HG03521 (cell line): ENCODE data around the gene SLC18A2.

Source experiments
- ATAC-seq: cut with Tn5 transposase; IDR thresholded peaks from one replicate; pipeline ENCODE4 v1.9.1; 2021; ENCODE audit warnings: mild to moderate bottlenecking, moderate library complexity; ENCODE audit not compliant: unreplicated experiment

The SLC18A2 gene

DNA sequence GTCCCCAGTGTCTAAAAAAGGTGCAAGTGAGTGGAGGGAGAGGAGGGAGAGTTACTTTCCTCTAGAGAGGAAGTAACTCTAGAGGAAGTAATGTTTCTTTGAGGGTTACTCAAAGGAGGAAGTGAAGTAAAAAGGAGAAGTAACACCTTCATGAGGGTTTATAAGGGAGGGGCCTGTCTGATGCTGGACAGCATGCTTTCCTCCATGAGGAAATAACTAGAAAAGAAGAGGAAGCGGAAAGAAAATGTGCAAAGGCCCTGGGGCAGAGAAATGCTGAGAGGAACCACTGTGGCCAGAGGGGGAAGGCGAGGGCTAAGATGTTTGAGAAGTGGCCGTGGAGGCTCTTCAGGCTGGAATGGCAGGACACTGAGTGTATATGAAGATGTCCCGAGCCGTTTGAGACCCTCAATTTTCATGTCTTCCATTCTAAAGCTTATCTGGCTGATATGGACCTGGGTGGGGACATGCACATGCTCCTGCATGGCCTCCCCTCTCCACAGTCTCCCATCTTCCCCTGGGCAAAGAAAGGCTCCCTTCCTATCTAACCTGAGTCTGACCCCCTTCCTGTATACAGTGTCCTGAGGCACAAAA, 3.4 kb upstream of the SLC18A2 start:
- no peak for ATAC-seq

GRCh38 chr10:117239051-117239450, 1.9 kb upstream of the SLC18A2 start:
- no peak for ATAC-seq

DNA sequence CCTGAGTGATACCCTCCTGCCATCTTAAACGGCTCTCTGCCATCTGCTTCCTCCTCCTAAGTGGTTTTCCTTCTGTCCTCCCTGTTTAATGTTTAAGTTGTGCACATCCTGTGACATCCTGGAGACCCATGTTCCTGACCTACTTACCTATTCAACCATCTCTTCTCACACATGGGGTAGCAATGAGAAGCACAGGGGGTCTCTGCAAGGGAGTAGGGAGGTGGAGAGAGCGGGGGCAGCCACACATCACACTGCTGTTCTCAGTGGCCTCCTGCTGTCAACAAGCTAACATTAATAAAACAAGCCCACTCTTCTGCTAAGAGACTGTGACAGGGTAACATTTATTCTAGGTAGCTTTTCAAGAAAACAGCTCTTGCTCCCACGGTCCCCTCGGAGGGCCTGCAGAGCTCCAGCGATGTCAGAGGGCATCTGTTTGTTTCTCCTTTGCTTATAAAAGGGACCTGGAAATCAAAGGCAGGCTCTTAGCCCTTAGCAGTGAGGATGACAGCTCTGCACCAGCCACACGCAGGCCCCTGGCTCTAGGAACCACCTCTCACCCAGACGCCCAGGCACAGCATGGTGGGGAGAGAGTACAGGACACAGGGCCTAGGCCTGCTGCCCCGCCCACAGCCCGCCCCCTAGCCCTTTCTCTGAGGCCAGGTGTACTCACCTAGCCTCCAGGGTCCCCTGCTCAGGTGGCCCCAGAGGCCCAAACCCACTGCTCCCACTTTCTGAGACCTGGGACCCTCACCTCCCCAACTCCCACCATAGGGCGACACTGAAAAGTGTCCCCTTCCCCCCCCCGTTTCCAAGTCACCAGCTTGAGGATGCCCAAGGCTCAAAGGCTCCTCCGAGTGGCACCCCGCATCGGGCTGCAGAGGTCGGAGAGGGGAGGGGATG, 943 bp upstream of the SLC18A2 start:
- no peak for ATAC-seq

- no peak for ATAC-seq
Measured at GRCh38 chr10:117241541-117242462, 888 bp downstream of the SLC18A2 start.

- ATAC-seq, result no peak
Measured at GRCh38 chr10:117242463-117242832, 1.5 kb downstream of the SLC18A2 start.

DNA sequence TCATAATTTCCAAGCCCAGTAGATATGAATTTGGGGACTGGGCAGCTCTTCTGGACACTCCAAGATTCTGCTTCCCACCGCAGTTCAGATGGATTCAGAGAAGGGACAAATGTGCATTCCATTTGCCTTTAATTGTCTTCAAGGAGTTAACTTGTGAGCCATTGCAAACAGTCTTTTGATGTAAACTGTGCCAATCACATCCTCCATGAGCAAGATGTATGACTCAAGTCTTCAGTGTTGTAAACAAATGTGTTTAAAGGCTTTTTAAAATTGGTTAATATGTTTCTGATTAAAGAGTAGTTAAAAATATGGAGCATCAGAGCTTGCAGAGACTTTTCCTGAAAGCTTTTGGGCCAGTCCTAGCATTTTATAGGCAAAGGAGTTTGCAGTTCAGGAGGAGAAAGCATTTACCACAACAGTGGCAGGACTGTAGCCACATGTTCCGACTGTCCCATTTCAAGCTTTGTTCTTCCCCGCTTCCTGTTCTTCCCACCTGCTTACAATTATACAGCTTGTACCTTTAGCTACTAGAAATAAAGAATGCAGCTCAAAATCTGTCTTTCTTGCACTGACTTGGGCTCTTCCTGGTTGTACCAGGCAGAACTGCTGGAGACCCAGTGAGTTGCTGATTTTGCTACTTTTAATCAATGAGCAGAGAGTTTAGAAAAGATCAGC, 6.2 kb downstream of the SLC18A2 start:
- no peak for ATAC-seq

GRCh38 chr10:117248750-117249465, 8.0 kb downstream of the SLC18A2 start:
- no peak for ATAC-seq

DNA sequence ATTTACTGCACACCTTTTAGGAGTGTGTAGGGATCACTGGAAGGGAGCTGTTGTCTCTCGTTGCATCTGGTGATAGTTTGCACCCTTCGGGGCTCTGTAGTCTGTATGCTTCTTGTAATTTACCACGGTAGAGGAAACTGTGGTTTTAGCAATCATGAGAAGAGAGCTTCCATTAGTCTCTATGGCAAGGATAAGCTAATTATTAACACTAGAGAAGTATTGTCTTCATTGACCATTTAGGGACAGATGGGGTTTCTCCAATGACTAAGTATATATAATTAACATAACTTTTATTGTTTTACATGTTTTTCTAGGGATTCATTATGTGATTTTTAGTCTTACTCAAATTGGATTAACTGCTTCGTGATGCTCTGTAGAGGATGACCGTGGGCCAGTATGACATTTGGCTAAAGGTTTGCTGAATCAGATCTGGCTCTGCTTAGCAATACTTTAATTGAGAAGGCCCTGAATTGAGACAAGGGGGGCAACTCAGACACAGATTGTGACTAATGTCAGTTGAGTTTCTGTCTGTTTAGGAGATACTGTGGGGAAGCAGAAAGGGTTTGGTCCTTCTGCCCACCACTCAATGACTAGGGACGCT, 8.7 kb downstream of the SLC18A2 start:
- no peak for ATAC-seq

- no peak for ATAC-seq
Measured at GRCh38 chr10:117250411-117250810, 9.5 kb downstream of the SLC18A2 start.

- ATAC-seq, result no peak
Measured at GRCh38 chr10:117253908-117254307, 13.0 kb downstream of the SLC18A2 start.

DNA sequence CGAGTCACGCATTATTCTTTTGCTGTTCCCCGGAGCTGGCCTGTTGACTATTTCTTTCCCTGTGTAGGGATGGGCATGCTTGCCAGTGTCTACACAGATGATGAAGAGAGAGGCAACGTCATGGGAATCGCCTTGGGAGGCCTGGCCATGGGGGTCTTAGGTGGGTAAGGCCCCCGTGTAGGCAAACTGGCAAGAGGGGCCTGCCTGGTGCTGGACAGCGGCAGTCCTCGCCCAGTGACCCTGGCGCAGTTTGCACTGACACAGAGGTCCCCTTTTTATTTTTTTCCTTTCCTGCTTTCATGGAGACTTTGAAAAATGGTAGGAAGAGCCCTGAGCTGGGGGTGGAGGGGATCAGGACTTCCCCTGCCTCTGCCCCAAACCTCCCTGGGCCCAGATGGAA, 13.4 kb downstream of the SLC18A2 start:
- no peak for ATAC-seq

DNA sequence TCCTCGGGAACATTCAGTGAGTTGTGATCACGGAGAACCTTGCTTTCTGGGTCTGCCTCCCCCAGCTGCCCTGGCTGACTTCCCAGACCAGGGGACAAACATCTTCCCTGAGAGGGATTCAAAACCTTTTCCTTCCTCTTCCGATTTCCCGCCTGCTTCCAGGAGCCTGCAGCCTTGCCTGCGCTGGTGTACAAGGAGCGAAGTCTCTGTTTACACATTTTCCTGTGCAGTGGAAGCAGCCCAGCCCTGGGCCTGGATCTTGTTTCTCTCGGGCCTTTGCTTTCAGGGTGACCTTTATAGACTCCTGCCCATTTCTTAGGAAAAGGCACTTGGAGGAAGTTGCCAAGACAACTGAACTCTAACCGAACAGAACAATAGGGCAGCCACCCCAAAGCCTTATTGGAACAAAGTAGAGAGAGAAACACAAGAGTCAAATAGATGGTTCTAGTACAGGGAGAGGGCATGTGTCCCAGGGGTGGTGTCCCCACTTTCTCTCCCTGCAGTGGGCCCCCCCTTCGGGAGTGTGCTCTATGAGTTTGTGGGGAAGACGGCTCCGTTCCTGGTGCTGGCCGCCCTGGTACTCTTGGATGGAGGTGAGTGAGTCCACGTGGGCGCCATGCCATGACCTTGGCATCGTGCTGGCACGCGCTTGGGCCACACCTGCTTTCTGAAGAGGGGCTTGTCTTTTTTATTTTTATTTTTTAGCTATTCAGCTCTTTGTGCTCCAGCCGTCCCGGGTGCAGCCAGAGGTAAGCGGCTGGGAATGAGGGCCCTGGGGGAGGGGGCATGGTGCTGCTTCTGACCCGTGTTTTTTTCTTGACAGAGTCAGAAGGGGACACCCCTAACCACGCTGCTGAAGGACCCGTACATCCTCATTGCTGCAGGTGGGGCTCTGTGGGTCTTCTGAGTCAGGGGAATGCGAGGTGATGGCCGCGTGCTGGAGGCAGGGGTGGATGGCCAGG, 14.1 kb downstream of the SLC18A2 start:
- ATAC-seq, result no peak

DNA sequence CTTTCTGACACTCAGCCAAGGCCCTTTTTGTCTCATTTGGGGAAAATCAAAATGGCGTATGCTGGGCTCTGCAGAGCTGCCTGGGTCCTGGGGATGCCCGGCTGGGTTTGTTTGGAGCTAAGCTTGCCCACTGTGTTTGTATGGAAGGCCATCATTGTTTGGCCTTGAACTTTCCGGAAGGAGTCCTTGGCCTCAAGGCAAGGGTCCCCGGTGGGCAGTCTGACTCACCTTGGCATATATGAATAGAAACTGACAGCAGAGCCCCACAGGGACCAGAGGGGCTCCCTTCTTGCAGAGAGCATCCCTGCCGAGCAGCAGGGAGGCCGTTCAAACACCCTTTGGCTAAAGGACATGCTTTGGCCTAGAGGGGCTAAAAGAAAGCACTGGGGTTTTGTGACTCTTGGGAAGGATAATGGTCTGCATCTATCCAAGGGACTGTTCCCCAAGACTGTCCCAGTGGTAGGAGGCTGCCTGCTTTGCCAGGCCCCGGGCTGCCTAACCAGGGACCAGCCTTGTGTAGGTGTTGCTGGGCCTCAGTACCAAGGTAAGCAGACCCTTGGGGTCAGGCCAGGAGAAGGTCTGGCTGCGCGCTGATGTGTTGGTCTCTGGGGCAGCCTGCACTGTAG, 15.0 kb downstream of the SLC18A2 start:
- no peak for ATAC-seq

DNA sequence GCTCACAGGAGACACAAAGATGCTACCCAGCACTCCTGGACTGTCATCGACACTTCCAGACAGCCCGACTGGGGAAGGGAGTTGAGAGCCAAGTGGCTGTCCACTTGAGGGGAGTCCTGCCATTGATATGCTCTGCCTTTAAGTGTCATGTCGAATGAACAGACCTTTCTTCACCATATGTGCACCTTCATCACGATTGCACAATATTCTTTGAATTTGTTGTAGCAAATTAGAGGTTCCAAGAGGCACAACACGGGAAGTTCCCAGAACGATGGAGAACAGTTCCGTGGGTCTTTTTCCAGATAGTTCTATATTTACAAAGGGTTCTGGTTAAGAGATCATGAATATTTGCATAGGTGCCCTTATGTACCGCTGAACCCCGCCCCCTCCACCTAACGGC, 16.0 kb downstream of the SLC18A2 start:
- ATAC-seq, result no peak

GRCh38 chr10:117257721-117258120, 16.8 kb downstream of the SLC18A2 start:
- no peak for ATAC-seq

- ATAC-seq, result no peak
Measured at GRCh38 chr10:117259279-117259678, 18.4 kb downstream of the SLC18A2 start.

- no peak for ATAC-seq
Measured at GRCh38 chr10:117260084-117260483, 19.2 kb downstream of the SLC18A2 start.

DNA sequence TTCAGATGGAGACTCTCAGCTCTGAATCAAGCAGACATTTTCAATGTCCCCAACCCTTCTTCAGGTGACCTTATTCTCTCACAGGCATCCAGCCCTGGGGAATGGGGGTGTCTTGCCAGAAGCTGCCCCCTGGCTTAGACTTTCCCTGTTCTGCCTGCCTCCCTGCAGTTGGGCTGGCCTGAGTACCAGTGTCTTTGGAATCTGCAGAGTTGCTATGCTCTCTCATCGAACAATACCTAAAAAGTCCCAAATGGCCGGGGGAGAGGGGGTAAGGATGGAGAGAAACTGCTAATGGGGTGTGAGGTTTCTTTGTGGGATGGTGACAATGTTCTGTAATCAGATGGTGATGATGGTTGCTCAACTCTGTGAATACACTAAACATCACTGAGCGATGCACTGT, 20.6 kb downstream of the SLC18A2 start:
- no peak for ATAC-seq
